Measurements from ENCODE around the gene PPM1A. TPM values are rescaled to one million over a fixed set of nuclear protein-coding genes. Genes with fewer than 3 reads are reported as not detected.

Gene PPM1A
- total and polyA plus RNA-seq, 2 experiments from 2014 or later = 29.8 to 34.1 TPM

- no peak for TF ChIP-seq REST (IDR thresholded peaks at IDR 0.05; ENCODE audit: unreplicated experiment)
- TF ChIP-seq POLR2AphosphoS5 (IDR thresholded peaks at IDR 0.05; ENCODE audit: low read depth) = no peak
- TF ChIP-seq NANOG (IDR thresholded peaks at IDR 0.05; ENCODE audit: borderline replicate concordance) = no peak
Observed at GRCh38 chr14:60212503-60213371, 36.3 kb upstream of the PPM1A start (continued).

- Histone ChIP-seq H2AFZ (no peak overlapping the region), H3K36me3 (ENCODE audit: insufficient read depth) (no peaks in the 10 kb centered on the region), H3K27me3 (ENCODE audit: insufficient read depth) (no peaks in the 10 kb centered on the region), H3F3A (replicated peaks; ENCODE audit: low read depth) (no peaks in the 10 kb centered on the region), H3K4me3 (no peak overlapping the region), H3K9me2 (ENCODE audit: insufficient read depth) (peaks cover 2% of the 10 kb centered on the region; the same call in 1 of the 2 replicates), H3K4me2 (no peak overlapping the region), H4K20me1 (replicated peaks; ENCODE audit: insufficient read depth) (no peaks in the 10 kb centered on the region), H3K79me2 (replicated peaks; ENCODE audit: insufficient read depth) (no peaks in the 10 kb centered on the region), H3K27ac (ENCODE audit: low read depth) (no peak overlapping the region), H3K4me1 (ENCODE audit: insufficient read depth) (peaks cover 16% of the 10 kb centered on the region; the same call in 1 of the 2 replicates)
- no peaks in the 10 kb centered on the region for H3K9me3 Mint-ChIP-seq
- no peak for ATAC-seq
- H3K4me1 Mint-ChIP-seq = peaks cover 9% of the 10 kb centered on the region
- TF ChIP-seq ZNF114 (CRISPR knock-in tag; IDR thresholded peaks at IDR 0.05) = no peak
- TF ChIP-seq ZNF462 (CRISPR knock-in tag; IDR thresholded peaks at IDR 0.05) = no peak
- no peak for TF ChIP-seq REST (IDR thresholded peaks at IDR 0.05; ENCODE audit: unreplicated experiment)
- H3K4me3 Mint-ChIP-seq = no peak overlapping the region
- H3K27ac Mint-ChIP-seq = no peak overlapping the region
- peaks cover 3% of the 10 kb centered on the region for H3K27me3 Mint-ChIP-seq (ENCODE audit: insufficient read depth, low read depth, poor library complexity)
- DNase-seq (ENCODE audit: low spot score) = no peak
- no peaks in the 10 kb centered on the region for H3K36me3 Mint-ChIP-seq (ENCODE audit: low read depth)
Observed at GRCh38 chr14:60214003-60214402, 35.0 kb upstream of the PPM1A start.

Data from GM23338 (cell line).